Lower lobe of right lung (tissue), 2 donors: ENCODE results near the gene SRBD1. TPM values are rescaled to one million over a fixed set of nuclear protein-coding genes. Genes with fewer than 3 reads are reported as not detected.

ENCODE experiments used
- ATAC-seq, 2 donors: fragments of 200-7000 bp; cut with Tn5 transposase; one replicate each; pipeline ENCODE4 v1.9.1; 2020 to 2022; ENCODE audit warnings: mild to moderate bottlenecking in 2 of 2, moderate library complexity in 2 of 2
- DNase-seq: peaks from one replicate; pipeline ENCODE4 v3.0.0-alpha.2; 2020
- H3K27ac ChIP-seq: fragments of 200-600 bp; one replicate; pipeline ENCODE4 v1.8.0; 2022
- H3K27me3 ChIP-seq: fragments of 200-600 bp; one replicate; pipeline ENCODE4 v1.8.0; 2022; ENCODE audit warnings: low read depth
- H3K36me3 ChIP-seq: fragments of 200-600 bp; one replicate; pipeline ENCODE4 v1.8.0; 2022; ENCODE audit warnings: mild to moderate bottlenecking
- H3K4me1 ChIP-seq: fragments of 200-600 bp; one replicate; pipeline ENCODE4 v1.8.0; 2022
- H3K4me3 ChIP-seq: fragments of 200-600 bp; one replicate; pipeline ENCODE4 v1.8.0; 2022; ENCODE audit warnings: mild to moderate bottlenecking
- H3K9me3 ChIP-seq: fragments of 200-600 bp; one replicate; pipeline ENCODE4 v1.8.0; 2022
- intact Hi-C: fragments of 100-400 bp; cut with DNase I; formaldehyde crosslinking; loops from one replicate; pipeline ENCODE4 v1.11.0; 2022
- total RNA-seq: library from RNA; stranded (reverse); fragmentation: NEBNext Ultra II Directional; extraction: Animal tissue kit (Norgen Biotek cat#: 25700); gene quantifications from one replicate; pipeline ENCODE4 v1.2.1, GENCODE V29; 2021
- TF ChIP-seq, protein P1 (sequence below): fragments of 200-600 bp; IDR thresholded peaks from one replicate; pipeline ENCODE4 v1.8.0; 2022; ENCODE audit warnings: antibody characterized with exemption, mild to moderate bottlenecking
- donor health status: DM: no; HTN: yes; CAD: no; lungs with severe emphysema.

Gene SRBD1
- total RNA-seq, 1 donor from 2014 or later: 15.4 TPM

DNA sequence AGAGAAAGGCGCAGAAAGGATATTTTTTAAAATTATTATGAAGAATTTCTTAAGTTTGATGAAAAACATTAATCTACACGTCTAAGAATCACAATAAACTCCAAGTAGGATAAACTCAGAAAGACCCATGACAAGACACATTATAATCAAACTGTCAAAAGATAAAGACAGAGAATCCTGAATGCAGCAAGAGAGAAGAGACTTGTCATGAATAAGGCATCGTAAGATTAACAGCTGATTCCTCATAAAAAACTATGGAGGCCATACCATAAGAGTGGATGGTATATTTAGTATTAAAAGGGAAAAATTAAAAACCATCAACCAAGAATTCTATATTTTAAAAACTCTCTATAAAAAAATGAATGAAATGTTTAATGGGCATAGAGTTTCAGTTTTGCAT lies 39.1 kb downstream of the SRBD1 start:
- intact Hi-C loops: no loop called here
- DNase-seq (no peak), ATAC-seq (no peak)
- Histone ChIP-seq H3K4me1 (peaks cover 5% of the 10 kb centered on the region), H3K9me3 (no peaks in the 10 kb centered on the region), H3K4me3 (no peak overlapping the region), H3K27ac (no peak overlapping the region), H3K27me3 (no peaks in the 10 kb centered on the region), H3K36me3 (peaks cover 22% of the 10 kb centered on the region)
- TF ChIP-seq, protein P1, sequence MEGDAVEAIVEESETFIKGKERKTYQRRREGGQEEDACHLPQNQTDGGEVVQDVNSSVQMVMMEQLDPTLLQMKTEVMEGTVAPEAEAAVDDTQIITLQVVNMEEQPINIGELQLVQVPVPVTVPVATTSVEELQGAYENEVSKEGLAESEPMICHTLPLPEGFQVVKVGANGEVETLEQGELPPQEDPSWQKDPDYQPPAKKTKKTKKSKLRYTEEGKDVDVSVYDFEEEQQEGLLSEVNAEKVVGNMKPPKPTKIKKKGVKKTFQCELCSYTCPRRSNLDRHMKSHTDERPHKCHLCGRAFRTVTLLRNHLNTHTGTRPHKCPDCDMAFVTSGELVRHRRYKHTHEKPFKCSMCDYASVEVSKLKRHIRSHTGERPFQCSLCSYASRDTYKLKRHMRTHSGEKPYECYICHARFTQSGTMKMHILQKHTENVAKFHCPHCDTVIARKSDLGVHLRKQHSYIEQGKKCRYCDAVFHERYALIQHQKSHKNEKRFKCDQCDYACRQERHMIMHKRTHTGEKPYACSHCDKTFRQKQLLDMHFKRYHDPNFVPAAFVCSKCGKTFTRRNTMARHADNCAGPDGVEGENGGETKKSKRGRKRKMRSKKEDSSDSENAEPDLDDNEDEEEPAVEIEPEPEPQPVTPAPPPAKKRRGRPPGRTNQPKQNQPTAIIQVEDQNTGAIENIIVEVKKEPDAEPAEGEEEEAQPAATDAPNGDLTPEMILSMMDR: no peak

DNA sequence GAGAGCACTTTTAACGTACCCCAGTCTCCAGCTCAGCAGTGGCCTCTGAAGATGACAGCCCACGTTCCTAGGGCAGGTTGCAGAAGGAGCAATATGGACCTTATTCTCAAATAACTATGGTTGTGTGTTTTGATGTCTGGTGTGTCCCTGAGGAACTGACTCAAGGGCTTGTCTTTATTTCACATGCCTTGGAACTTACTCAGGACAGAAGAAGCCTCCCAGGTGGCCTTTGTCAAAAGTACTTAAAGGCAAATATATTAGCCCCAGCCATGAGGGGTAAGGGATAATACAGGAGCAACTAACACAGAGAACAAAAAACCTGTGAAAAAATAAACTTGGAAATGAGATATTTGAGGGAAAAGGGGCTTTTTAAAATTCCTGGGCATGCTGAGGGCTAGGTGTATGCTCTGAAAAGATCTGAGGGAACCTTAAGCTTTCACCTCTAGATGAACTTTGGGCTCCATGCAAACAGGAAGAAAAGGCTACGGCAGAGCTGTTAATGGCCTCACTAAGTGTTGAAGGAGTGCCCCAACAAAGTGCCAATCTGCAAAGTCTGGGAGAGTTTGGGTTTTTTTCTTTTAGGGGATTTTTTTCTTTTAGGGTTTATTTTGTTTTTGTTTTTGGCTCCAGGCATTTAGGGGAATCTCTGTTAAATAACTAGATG lies 40.3 kb downstream of the SRBD1 start:
- Histone ChIP-seq H3K4me3 (no peak overlapping the region), H3K36me3 (peaks cover 22% of the 10 kb centered on the region), H3K9me3 (no peaks in the 10 kb centered on the region), H3K27me3 (no peaks in the 10 kb centered on the region), H3K27ac (no peak overlapping the region), H3K4me1 (peaks cover 5% of the 10 kb centered on the region)
- intact Hi-C loops: no loop called here
- TF ChIP-seq, protein P1: no peak
- DNase-seq (no peak), ATAC-seq (no peak)

DNA sequence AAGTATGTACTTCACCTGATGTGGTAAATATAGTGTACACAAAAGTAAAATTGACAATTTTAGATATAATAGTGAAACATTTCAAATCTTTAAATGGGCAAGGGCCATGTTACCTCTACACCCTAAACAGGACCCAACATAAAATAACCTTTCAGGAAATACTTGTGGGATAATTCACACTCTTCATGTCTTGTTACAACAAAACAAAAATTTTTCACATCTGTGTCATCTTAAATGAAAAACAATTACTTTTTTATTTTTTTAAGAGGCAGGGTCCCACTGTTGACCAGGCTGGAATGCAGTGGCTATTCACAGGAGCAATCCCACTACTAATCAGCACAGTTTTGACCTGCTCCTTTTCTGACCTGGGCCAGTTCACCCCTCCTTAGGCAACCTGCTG lies 42.1 kb downstream of the SRBD1 start:
- Histone ChIP-seq H3K27me3 (no peaks in the 10 kb centered on the region), H3K9me3 (no peaks in the 10 kb centered on the region), H3K27ac (peak overlapping the region; percentile 70), H3K4me3 (no peak overlapping the region), H3K36me3 (peaks cover 15% of the 10 kb centered on the region), H3K4me1 (peaks cover 5% of the 10 kb centered on the region)
- TF ChIP-seq, protein P1: no peak
- intact Hi-C loops: no loop called here
- ATAC-seq (no peak), DNase-seq (no peak)

DNA sequence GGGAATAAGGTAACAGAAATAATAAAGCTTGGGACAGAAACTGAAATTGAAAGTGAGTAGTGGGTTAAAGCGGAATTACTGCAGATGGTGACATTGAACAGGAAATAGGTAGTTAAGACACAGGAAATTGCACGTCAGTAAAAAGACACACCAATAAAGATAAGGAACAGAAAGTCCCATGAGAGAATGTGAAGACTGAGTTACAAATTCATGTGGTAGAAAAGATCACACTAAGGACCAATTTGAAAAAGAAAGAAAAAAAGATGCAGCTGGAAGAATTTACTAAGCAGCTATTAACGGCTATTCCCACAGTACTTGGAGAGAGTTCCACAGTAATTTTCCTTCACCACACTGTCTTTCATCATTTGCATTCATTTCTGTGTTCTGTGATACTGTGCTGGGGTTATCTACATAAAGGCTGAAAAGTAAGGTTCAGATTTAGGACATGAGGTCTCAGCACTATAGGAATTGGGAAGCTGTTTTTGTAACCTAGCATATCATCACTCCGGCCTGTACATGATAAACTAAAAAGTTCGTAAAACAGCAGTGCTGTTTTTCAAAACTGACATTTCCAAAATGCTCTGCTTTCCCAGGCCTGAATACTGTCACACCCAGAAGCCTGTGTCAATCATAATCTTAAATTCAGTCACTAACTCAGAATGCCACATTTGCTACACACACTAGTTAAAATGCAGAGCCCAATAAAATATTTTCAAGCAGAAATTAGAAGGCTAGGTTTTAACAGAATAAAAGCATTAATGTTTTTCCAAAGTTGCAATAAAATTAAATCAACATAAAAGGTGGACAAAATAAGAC lies 42.9 kb downstream of the SRBD1 start:
- intact Hi-C loops: no loop called here
- DNase-seq (no peak), ATAC-seq (peak; percentile 82 to 86)
- Histone ChIP-seq H3K27ac (peak overlapping the region; percentile 70), H3K36me3 (peaks cover 9% of the 10 kb centered on the region), H3K9me3 (no peaks in the 10 kb centered on the region), H3K27me3 (no peaks in the 10 kb centered on the region), H3K4me1 (peaks cover 5% of the 10 kb centered on the region), H3K4me3 (peak overlapping the region; percentile 33)
- TF ChIP-seq, protein P1: no peak

DNA sequence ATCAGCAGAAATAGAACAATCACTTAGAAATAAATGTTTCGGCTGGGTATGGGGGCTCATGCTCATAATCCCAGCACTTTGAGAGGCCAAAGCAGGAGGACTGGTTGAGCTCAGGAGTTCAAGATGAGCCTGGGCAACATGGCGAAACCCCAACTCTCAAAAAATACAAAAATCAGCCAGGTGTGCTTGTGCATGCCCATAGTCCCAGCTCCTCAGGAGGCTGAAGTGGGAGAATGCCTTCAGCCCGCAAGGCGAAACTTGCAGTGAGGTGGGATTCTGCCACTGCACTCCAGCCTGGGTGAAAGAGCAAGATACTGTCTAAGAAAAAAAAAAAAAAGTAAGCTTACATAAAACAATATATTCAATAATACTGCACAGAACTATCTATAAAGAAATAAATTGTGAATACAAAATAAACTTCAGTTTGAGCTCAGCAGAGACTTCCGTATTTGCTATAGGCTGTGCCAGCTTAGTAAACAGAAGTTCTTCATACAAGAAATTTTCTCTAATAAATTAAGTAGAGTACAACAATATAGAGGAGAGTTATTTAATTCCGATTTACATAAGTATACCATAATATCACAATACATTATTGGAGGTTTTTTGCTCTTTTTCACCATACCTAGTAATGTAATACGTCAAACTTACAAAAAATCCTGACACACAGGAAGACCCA lies 43.6 kb downstream of the SRBD1 start:
- Histone ChIP-seq H3K9me3 (no peaks in the 10 kb centered on the region), H3K4me1 (peaks cover 5% of the 10 kb centered on the region), H3K36me3 (peaks cover 1% of the 10 kb centered on the region), H3K27me3 (no peaks in the 10 kb centered on the region), H3K27ac (peak overlapping the region; percentile 70), H3K4me3 (peak overlapping the region; percentile 33)
- TF ChIP-seq, protein P1: no peak
- ATAC-seq: peak in 1 of 2 donors; percentile 33
- intact Hi-C loops: no loop called here
- no peak for DNase-seq
